HG03108 (cell line): ENCODE measurements around the gene CPSF7.
"Not testable (repeated sequence)": the region's sequence is repeated elsewhere in the genome, so short reads cannot be mapped to it uniquely, and the experiment has no call there.

Experiments
- ATAC-seq: cut with Tn5 transposase; IDR thresholded peaks from one replicate; pipeline ENCODE4 v1.9.1; 2021; ENCODE audit warnings: moderate library complexity; ENCODE audit not compliant: unreplicated experiment

CPSF7 gene

GRCh38 chr11:61442616-61443015 lies 12.8 kb upstream of the CPSF7 start:
- ATAC-seq = no peak

- no peak for ATAC-seq
Observed at GRCh38 chr11:61439615-61440014, 9.8 kb upstream of the CPSF7 start.

- ATAC-seq = no peak
Observed at GRCh38 chr11:61437496-61437895, 7.7 kb upstream of the CPSF7 start.

- ATAC-seq = not testable (repeated sequence)
Observed at GRCh38 chr11:61430839-61431238, 1.1 kb upstream of the CPSF7 start.

- peak; percentile 51 for ATAC-seq
Observed at GRCh38 chr11:61429346-61429690, 457 bp downstream of the CPSF7 start.

GRCh38 chr11:61425367-61426131 lies 4.2 kb downstream of the CPSF7 start:
- no peak for ATAC-seq

- ATAC-seq = no peak
Observed at GRCh38 chr11:61422226-61422625, 7.5 kb downstream of the CPSF7 start.

GRCh38 chr11:61418136-61418535 lies 11.6 kb downstream of the CPSF7 start:
- no peak for ATAC-seq

GRCh38 chr11:61417670-61418069 lies 12.1 kb downstream of the CPSF7 start:
- no peak for ATAC-seq

- ATAC-seq = no peak
Observed at GRCh38 chr11:61416941-61417340, 12.8 kb downstream of the CPSF7 start.

GRCh38 chr11:61415381-61415780 lies 14.4 kb downstream of the CPSF7 start:
- ATAC-seq = no peak

- no peak for ATAC-seq
Observed at GRCh38 chr11:61414547-61414946, 15.2 kb downstream of the CPSF7 start.

GRCh38 chr11:61413496-61413895 lies 16.3 kb downstream of the CPSF7 start:
- ATAC-seq = no peak

GRCh38 chr11:61411589-61411988 lies 18.2 kb downstream of the CPSF7 start:
- no peak for ATAC-seq

- no peak for ATAC-seq
Observed at GRCh38 chr11:61406991-61407728, 22.6 kb downstream of the CPSF7 start.

GRCh38 chr11:61406067-61406466 lies 23.7 kb downstream of the CPSF7 start:
- ATAC-seq = no peak

- ATAC-seq = no peak
Observed at GRCh38 chr11:61404641-61405040, 25.1 kb downstream of the CPSF7 start.

GRCh38 chr11:61404103-61404502 lies 25.7 kb downstream of the CPSF7 start:
- no peak for ATAC-seq

- no peak for ATAC-seq
Observed at GRCh38 chr11:61403658-61404057, 26.1 kb downstream of the CPSF7 start.

- no peak for ATAC-seq
Observed at GRCh38 chr11:61401573-61401972, 28.2 kb downstream of the CPSF7 start.

- ATAC-seq = no peak
Observed at GRCh38 chr11:61401173-61401572, 28.6 kb downstream of the CPSF7 start.

- no peak for ATAC-seq
Observed at GRCh38 chr11:61392981-61393595, 36.7 kb downstream of the CPSF7 start.
